GM18861 (cell line): ENCODE data around the gene PRDX1.
"Not testable (repeated sequence)": the region's sequence is repeated elsewhere in the genome, so short reads cannot be mapped to it uniquely, and the experiment has no call there.

Source experiments
- ATAC-seq: cut with Tn5 transposase; IDR thresholded peaks from one replicate; pipeline ENCODE4 v1.9.1; 2021; ENCODE audit not compliant: unreplicated experiment

The PRDX1 gene

DNA sequence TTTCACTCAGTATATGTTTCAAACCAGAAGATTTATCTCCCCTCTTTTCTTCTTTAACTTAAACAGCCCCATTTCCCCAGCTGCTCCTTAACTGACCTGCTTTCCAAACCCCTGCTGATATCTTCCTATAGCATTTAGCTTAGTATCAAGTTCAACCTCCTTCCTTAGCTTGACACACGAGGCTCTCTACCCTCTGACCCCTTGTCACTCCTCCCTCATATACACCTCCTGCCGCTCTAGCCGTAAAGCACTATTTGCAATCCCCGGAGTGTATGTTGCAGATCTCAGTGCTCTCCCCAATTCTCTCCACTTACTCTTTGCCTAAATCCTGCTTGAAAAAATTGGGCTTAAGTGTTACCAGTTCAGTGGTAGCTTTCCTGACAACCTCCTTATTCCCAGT lies 15.2 kb upstream of the PRDX1 start:
- ATAC-seq: no peak

DNA sequence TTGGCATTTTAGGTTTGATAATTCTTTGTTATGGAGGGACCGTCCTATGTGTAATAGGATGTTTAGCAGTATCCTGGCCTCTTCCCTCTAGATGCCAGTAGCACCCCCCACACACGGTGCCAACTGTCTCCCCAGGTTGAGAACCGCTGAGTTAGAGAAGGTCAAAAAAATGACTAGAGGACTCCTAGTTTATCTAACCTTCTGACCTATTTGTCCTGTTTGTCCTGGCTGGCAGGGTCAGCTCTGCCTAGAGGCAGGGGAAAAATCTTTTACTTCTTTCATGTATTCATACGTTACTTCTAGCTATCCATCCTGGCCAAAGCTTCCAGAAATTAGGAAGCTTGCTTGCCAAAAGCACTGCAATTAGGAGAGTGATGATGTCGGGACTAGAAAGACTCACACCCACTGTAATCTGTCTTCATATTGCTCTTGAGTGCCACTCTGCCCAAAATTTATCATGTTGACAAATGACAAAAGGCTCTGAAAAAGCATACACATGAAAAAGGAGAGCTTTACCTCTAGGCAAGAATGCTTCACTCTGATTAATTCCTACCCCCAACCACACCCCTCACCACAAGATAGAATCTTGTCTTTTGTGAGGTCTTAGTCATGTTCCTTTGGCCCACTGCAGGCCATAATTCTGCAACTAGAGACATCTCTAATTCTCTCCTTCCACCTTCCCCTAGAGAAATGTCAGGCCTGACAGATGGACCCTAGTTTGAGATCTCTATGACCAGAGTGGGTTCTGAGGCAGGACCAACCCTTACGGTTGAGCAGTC lies 14.5 kb upstream of the PRDX1 start:
- no peak for ATAC-seq

DNA sequence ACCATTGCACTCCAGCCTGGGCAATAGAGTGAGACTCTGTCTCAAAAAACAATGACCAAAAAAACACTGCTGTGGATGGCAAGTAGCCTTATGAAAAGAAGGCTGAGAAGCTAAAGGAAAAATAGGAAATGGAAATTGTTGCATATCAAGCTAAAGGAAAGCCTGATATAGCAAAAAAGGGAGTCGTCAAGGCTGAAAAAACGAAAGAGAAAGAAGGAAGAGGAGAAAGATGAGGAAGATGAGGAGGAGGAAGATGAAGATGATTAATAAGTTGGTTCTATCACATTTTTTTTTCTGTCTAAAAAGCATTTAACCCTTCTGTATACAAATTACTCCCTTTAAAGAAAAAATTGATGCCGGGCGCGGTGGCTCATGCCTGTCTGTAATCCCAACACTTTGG lies 10.2 kb upstream of the PRDX1 start:
- no peak for ATAC-seq

DNA sequence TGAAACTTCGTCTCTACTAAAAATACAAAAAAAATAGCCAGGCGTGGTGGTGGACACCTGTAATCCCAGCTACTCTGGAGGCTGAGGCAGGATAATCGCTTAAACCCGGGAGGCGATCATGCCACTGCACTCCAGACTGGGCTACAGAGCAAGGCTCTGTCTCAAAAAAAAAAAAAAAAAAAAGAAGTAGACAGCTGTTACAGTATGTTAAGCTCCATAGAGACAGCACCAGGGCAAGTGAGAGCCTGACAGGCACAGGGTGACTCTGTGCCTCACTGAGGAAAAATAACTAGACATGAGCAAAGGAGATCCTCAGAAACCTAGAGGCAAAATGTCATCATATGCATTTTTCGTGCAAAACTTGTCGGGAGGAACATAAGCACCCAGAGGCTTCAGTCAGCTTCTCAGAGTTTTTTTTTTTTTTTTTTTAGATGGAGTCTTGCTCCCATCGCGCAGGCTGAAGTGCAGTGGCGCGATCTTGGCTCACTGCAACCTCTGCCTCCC lies 9.0 kb upstream of the PRDX1 start:
- ATAC-seq: no peak

GRCh38 chr1:45526135-45526644 lies 4.5 kb upstream of the PRDX1 start:
- ATAC-seq: no peak

- not testable (repeated sequence) for ATAC-seq
Measured at GRCh38 chr1:45523975-45524374, 2.3 kb upstream of the PRDX1 start.

- not testable (repeated sequence) for ATAC-seq
Measured at GRCh38 chr1:45523516-45523915, 1.8 kb upstream of the PRDX1 start.

- ATAC-seq: peak; percentile 23
Measured at GRCh38 chr1:45522324-45523104, 830 bp upstream of the PRDX1 start.

- ATAC-seq: not testable (repeated sequence)
Measured at GRCh38 chr1:45519774-45520173, 1.9 kb downstream of the PRDX1 start.

- ATAC-seq: no peak
Measured at GRCh38 chr1:45518910-45519309, 2.8 kb downstream of the PRDX1 start.

- ATAC-seq: not testable (repeated sequence)
Measured at GRCh38 chr1:45518366-45518765, 3.3 kb downstream of the PRDX1 start.

GRCh38 chr1:45516465-45516864 lies 5.2 kb downstream of the PRDX1 start:
- no peak for ATAC-seq

DNA sequence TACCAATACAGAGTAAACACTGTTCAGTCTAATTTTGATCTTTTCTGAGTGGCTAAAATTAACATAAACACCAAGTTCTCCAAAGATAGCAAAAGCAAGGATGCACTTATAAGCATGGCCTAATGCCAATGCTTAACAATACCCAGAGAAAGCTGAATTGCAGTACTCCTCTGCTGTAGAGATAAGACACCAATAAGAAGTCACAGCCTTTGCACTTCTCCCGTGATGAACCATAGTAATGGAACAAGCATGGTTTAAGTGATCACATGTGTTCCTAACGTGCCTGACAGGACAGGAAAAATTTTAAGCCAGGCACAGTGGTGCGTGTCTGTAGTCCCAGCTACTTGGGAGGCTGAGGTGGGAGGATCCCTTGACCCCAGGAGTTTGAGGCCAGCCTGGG lies 5.6 kb downstream of the PRDX1 start:
- no peak for ATAC-seq

GRCh38 chr1:45513532-45514260 lies 8.0 kb downstream of the PRDX1 start:
- ATAC-seq: not testable (repeated sequence)

GRCh38 chr1:45512641-45513054 lies 9.0 kb downstream of the PRDX1 start:
- ATAC-seq: no peak

GRCh38 chr1:45510972-45511527 lies 10.6 kb downstream of the PRDX1 start:
- ATAC-seq: no peak

- ATAC-seq: no peak
Measured at GRCh38 chr1:45510036-45510971, 11.4 kb downstream of the PRDX1 start.

GRCh38 chr1:45508295-45509151 lies 13.2 kb downstream of the PRDX1 start:
- no peak for ATAC-seq

DNA sequence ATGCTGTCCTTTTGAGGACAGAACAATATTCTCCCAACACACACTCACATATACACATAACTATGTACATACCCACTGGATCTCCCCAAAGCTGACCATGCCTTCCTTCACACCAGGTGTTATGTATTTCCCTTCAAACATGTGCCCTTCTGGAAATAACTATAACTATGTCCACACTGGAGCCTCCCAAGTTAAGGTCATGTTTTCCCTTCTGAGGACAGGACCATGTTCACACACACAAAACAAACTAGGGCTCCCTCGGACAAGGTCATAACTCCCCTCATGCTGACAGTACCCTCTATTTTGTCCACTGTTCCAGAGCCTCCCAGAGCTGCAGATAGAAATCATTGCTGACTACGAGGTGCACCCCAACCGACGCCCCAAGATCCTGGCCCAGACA lies 13.8 kb downstream of the PRDX1 start:
- ATAC-seq: no peak
